ENCODE results near the gene ACER3. TPM values are rescaled to one million over a fixed set of nuclear protein-coding genes. Genes with fewer than 3 reads are reported as not detected.

Gene ACER3
- total RNA-seq, 1 experiment from 2014 or later = 13.7 TPM

- ChIA-PET CTCF (interaction anchor here (1.2 to 9.0 kb wide), 9 partner anchors 8 to 317 kb away, joined by 3 to 86 read pairs (median 15); no protein-coding TSS in a partner anchor), POLR2A (no interaction called here)
- peaks cover 8% of the 10 kb centered on the region for H3K4me1 Mint-ChIP-seq
- ATAC-seq (no peak), DNase-seq (ENCODE audit: low spot score) (no peak)
- H3K36me3 Mint-ChIP-seq = no peaks in the 10 kb centered on the region
- no peaks in the 10 kb centered on the region for H3K9me3 Mint-ChIP-seq
- peak overlapping the region; percentile 16 for H3K4me3 Mint-ChIP-seq
- no peak overlapping the region for H3K27ac Mint-ChIP-seq
- TF ChIP-seq, protein P1, sequence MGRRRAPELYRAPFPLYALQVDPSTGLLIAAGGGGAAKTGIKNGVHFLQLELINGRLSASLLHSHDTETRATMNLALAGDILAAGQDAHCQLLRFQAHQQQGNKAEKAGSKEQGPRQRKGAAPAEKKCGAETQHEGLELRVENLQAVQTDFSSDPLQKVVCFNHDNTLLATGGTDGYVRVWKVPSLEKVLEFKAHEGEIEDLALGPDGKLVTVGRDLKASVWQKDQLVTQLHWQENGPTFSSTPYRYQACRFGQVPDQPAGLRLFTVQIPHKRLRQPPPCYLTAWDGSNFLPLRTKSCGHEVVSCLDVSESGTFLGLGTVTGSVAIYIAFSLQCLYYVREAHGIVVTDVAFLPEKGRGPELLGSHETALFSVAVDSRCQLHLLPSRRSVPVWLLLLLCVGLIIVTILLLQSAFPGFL (CRISPR knock-in tag; IDR thresholded peaks at IDR 0.05; ENCODE audit: borderline replicate concordance) = no peak
- no peak for TF ChIP-seq RORB (CRISPR knock-in tag; IDR thresholded peaks at IDR 0.05)
- TF ChIP-seq MYBL2 (CRISPR knock-in tag; IDR thresholded peaks at IDR 0.05) = no peak
- no peak for TF ChIP-seq FOXJ3 (CRISPR knock-in tag; IDR thresholded peaks at IDR 0.05; ENCODE audit: borderline replicate concordance)
- TF ChIP-seq, protein P2, sequence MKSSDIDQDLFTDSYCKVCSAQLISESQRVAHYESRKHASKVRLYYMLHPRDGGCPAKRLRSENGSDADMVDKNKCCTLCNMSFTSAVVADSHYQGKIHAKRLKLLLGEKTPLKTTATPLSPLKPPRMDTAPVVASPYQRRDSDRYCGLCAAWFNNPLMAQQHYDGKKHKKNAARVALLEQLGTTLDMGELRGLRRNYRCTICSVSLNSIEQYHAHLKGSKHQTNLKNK (CRISPR knock-in tag; IDR thresholded peaks at IDR 0.05) = no peak
- peaks cover 52% of the 10 kb centered on the region for H3K27me3 Mint-ChIP-seq (ENCODE audit: low read depth)
Measured at GRCh38 chr11:77038825-77039326, 178.2 kb downstream of the ACER3 start.

- ChIA-PET CTCF (interaction anchor here (0.5 to 9.0 kb wide), 22 partner anchors 9 to 342 kb away, joined by 3 to 86 read pairs (median 6); partner anchors contain the start of gene CAPN5), POLR2A (interaction anchor here (0.5 to 0.6 kb wide), 2 partner anchors 16 to 184 kb away, joined by 3 to 5 read pairs; no protein-coding TSS in a partner anchor)
- DNase-seq (ENCODE audit: low spot score) (peak; percentile 71), ATAC-seq (peak; percentile 68)
- Mint-ChIP-seq H3K9me3 (no peaks in the 10 kb centered on the region), H3K27me3 (ENCODE audit: low read depth) (peaks cover 52% of the 10 kb centered on the region), H3K27ac (no peak overlapping the region), H3K4me1 (peaks cover 7% of the 10 kb centered on the region), H3K4me3 (peak overlapping the region; percentile 44), H3K36me3 (no peaks in the 10 kb centered on the region)
- TF ChIP-seq MYBL2 (CRISPR knock-in tag; IDR thresholded peaks at IDR 0.05) (peak; percentile 95), ZNF396 (CRISPR knock-in tag; IDR thresholded peaks at IDR 0.05; ENCODE audit: borderline replicate concordance) (no peak), SMAD4 (CRISPR knock-in tag; IDR thresholded peaks at IDR 0.05) (peak; percentile 86), TEAD1 (CRISPR knock-in tag; IDR thresholded peaks at IDR 0.05) (peak; percentile 95; the same call in 1 of the 2 replicates), ZNF121 (CRISPR knock-in tag; IDR thresholded peaks at IDR 0.05) (0 out of 2 replicates have a peak, but pooled peaks have one; percentile 2), ZNF232 (CRISPR knock-in tag; IDR thresholded peaks at IDR 0.05) (0 out of 2 replicates have a peak, but pooled peaks have one; percentile 80), OVOL2 (CRISPR knock-in tag; IDR thresholded peaks at IDR 0.05; ENCODE audit: borderline replicate concordance) (no peak), NFATC4 (CRISPR knock-in tag; IDR thresholded peaks at IDR 0.05) (no peak), FOXK1 (CRISPR knock-in tag; IDR thresholded peaks at IDR 0.05) (peak; percentile 79), RELA (CRISPR knock-in tag; IDR thresholded peaks at IDR 0.05; ENCODE audit: borderline replicate concordance) (peak; percentile 97), ZNF263 (CRISPR knock-in tag; IDR thresholded peaks at IDR 0.05; ENCODE audit: low read depth) (peak; percentile 84; the same call in 1 of the 2 replicates), HMGXB4 (CRISPR knock-in tag; IDR thresholded peaks at IDR 0.05) (peak; percentile 89; the same call in 1 of the 2 replicates), ZNF416 (CRISPR knock-in tag; IDR thresholded peaks at IDR 0.05) (no peak), CREB1 (CRISPR knock-in tag; IDR thresholded peaks at IDR 0.05) (peak; percentile 96), ATF2 (CRISPR knock-in tag; IDR thresholded peaks at IDR 0.05; ENCODE audit: borderline replicate concordance, low read depth) (peak; percentile 85), FOXJ3 (CRISPR knock-in tag; IDR thresholded peaks at IDR 0.05; ENCODE audit: borderline replicate concordance) (no peak), TCF7 (CRISPR knock-in tag; IDR thresholded peaks at IDR 0.05; ENCODE audit: low read depth) (peak; percentile 93; the same call in 1 of the 2 replicates), NFYB (CRISPR knock-in tag; conservative IDR thresholded peaks at IDR 0.05; ENCODE audit: low read depth) (peak; percentile 55), AFF4 (CRISPR knock-in tag; IDR thresholded peaks at IDR 0.05; ENCODE audit: borderline replicate concordance) (peak; percentile 90; the same call in 1 of the 2 replicates)
- TF ChIP-seq, protein P2 (CRISPR knock-in tag; IDR thresholded peaks at IDR 0.05) = no peak
- TF ChIP-seq, protein P3, sequence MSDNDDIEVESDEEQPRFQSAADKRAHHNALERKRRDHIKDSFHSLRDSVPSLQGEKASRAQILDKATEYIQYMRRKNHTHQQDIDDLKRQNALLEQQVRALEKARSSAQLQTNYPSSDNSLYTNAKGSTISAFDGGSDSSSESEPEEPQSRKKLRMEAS (CRISPR knock-in tag; IDR thresholded peaks at IDR 0.05) = peak; percentile 99
Measured at GRCh38 chr11:77039491-77040400, 179.0 kb downstream of the ACER3 start.

Measured in WTC11 (cell line).